Dermis blood vessel endothelial cell (primary cell): Measurements from ENCODE around the gene ZFP62. TPM values are rescaled to one million over a fixed set of nuclear protein-coding genes. Genes with fewer than 3 reads are reported as not detected.
"Not testable (repeated sequence)": the region's sequence is repeated elsewhere in the genome, so short reads cannot be mapped to it uniquely, and the experiment has no call there.

ENCODE experiments used
- DNase-seq: peaks from one replicate; pipeline ENCODE4 v3.0.0; 2010
- total RNA-seq: library from RNA; depleted of rRNA; stranded (reverse); fragments of >200 nt; gene quantifications from 2 replicates; pipeline ENCODE4 v1.2.3, GENCODE V29; 2014

ZFP62 gene
- total RNA-seq, 1 donor from 2014 or later, result 23.1 TPM

- DNase-seq, result no peak
Measured at GRCh38 chr5:180829726-180830125, 31.4 kb downstream of the ZFP62 start.

- DNase-seq, result not testable (repeated sequence)
Measured at GRCh38 chr5:180828756-180829531, 32.1 kb downstream of the ZFP62 start.

GRCh38 chr5:180827374-180827773 lies 33.7 kb downstream of the ZFP62 start:
- not testable (repeated sequence) for DNase-seq

- DNase-seq, result peak; percentile 68
Measured at GRCh38 chr5:180825768-180826525, 35.1 kb downstream of the ZFP62 start.

GRCh38 chr5:180824630-180825476 lies 36.2 kb downstream of the ZFP62 start:
- peak; percentile 71 for DNase-seq

- no peak for DNase-seq
Measured at GRCh38 chr5:180823940-180824629, 37.0 kb downstream of the ZFP62 start.

- no peak for DNase-seq
Measured at GRCh38 chr5:180823346-180823745, 37.7 kb downstream of the ZFP62 start.

GRCh38 chr5:180821538-180821937 lies 39.5 kb downstream of the ZFP62 start:
- DNase-seq, result no peak

GRCh38 chr5:180820788-180821321 lies 40.2 kb downstream of the ZFP62 start:
- DNase-seq, result no peak

GRCh38 chr5:180818677-180819341 lies 42.3 kb downstream of the ZFP62 start:
- no peak for DNase-seq

GRCh38 chr5:180817893-180818674 lies 43.0 kb downstream of the ZFP62 start:
- no peak for DNase-seq

- DNase-seq, result peak; percentile 84
Measured at GRCh38 chr5:180816608-180817534, 44.2 kb downstream of the ZFP62 start.

GRCh38 chr5:180815293-180815917 lies 45.7 kb downstream of the ZFP62 start:
- DNase-seq, result no peak

- no peak for DNase-seq
Measured at GRCh38 chr5:180813420-180813819, 47.7 kb downstream of the ZFP62 start.

- DNase-seq, result no peak
Measured at GRCh38 chr5:180811623-180812124, 49.4 kb downstream of the ZFP62 start.

- peak; percentile 61 for DNase-seq
Measured at GRCh38 chr5:180810959-180811622, 50.0 kb downstream of the ZFP62 start.

- DNase-seq, result peak; percentile 97
Measured at GRCh38 chr5:180810210-180810958, 50.7 kb downstream of the ZFP62 start.
